ENCODE results near the gene CTAGE9.

GRCh38 chr6:131740161-131740560, 29.3 kb upstream of the CTAGE9 start:
- TF ChIP-seq CTCF (IDR thresholded peaks at IDR 0.05 in 4 of 5, conservative IDR thresholded peaks at IDR 0.05 in 1 of 5), result no peak
- no peak for TF ChIP-seq POLR2A (IDR thresholded peaks at IDR 0.05)

All from gastrocnemius medialis (tissue), 4 donors.